Measurements from ENCODE around the gene SEC24D.

Gene SEC24D

GRCh38 chr4:118825799-118826198, 10.1 kb downstream of the SEC24D start:
- no peak for DNase-seq (ENCODE audit: low read depth)
- no peak overlapping the region for H3K4me3 ChIP-seq (ENCODE audit: control insufficient read depth, low read depth, low read length)
- TF ChIP-seq CTCF (IDR thresholded peaks at IDR 0.05; ENCODE audit: control insufficient read depth, insufficient read depth, low read depth, low read length, missing control alignments), result no peak

- DNase-seq (ENCODE audit: low read depth), result no peak
- no peak overlapping the region for H3K4me3 ChIP-seq (ENCODE audit: control insufficient read depth, low read depth, low read length)
- TF ChIP-seq CTCF (IDR thresholded peaks at IDR 0.05; ENCODE audit: control insufficient read depth, insufficient read depth, low read depth, low read length, missing control alignments), result no peak
Observed at GRCh38 chr4:118824141-118824540, 11.8 kb downstream of the SEC24D start.

DNA sequence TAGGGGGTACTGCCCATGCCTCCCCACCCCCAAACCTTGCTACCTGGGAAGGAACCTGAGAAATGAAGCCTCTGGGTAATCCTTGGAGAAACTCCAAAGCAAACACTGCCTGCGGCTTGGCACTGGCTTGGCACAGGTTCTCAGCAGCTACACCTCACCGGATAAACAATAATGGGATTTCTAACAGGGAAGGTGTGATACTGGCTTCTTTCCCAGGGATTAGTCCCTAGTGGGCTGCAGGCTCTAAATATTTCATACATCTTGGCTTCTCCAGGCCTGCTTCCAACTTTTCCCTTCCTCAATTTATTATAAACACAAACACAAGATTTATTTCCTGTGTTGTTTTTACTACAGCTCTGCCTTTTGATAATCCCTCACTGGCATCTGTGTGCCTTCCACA, 12.5 kb downstream of the SEC24D start:
- TF ChIP-seq CTCF (IDR thresholded peaks at IDR 0.05; ENCODE audit: control insufficient read depth, insufficient read depth, low read depth, low read length, missing control alignments), result no peak
- H3K4me3 ChIP-seq (ENCODE audit: control insufficient read depth, low read depth, low read length), result no peak overlapping the region
- DNase-seq (ENCODE audit: low read depth), result no peak

GRCh38 chr4:118821590-118822293, 14.2 kb downstream of the SEC24D start:
- no peak overlapping the region for H3K4me3 ChIP-seq (ENCODE audit: control insufficient read depth, low read depth, low read length)
- no peak for DNase-seq (ENCODE audit: low read depth)
- no peak for TF ChIP-seq CTCF (IDR thresholded peaks at IDR 0.05; ENCODE audit: control insufficient read depth, insufficient read depth, low read depth, low read length, missing control alignments)

DNA sequence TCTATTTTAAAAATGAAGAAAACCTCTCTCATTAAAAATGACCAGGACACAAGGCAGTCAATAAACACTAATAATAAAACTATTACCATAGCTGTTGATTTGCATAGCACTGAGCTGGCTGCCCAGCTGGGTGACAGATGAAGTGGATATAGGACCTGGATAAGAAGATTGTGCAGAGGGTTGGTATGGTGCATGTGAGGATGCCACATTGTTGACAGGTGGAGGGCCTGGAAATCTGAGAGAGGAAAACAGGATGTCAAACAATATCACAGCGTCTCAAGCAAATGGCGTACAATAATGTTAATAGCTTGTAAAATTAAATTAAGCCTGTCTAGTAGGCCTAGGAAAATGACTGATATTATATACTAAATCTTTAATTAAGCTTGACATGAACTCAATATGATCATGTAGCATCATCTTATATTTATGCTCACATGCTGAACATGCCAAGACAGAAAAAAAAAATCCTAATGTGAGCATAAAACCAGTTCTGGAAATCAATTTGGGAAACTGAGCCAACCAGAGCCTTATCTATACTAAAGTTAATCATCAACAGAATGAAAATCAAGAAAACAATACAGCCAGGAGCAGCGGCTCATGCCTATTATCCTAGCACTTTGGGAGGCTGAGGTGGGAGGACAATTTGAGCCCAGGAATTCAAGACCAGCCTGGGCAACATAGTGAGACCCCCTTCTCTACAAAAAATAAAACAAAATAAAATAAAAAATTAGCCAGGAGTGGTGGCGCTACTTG, 18.6 kb downstream of the SEC24D start:
- no peak overlapping the region for H3K4me3 ChIP-seq (ENCODE audit: control insufficient read depth, low read depth, low read length)
- no peak for TF ChIP-seq CTCF (IDR thresholded peaks at IDR 0.05; ENCODE audit: control insufficient read depth, insufficient read depth, low read depth, low read length, missing control alignments)
- no peak for DNase-seq (ENCODE audit: low read depth)

- no peak overlapping the region for H3K4me3 ChIP-seq (ENCODE audit: control insufficient read depth, low read depth, low read length)
- no peak for TF ChIP-seq CTCF (IDR thresholded peaks at IDR 0.05; ENCODE audit: control insufficient read depth, insufficient read depth, low read depth, low read length, missing control alignments)
- DNase-seq (ENCODE audit: low read depth), result no peak
Observed at GRCh38 chr4:118816538-118817177, 19.3 kb downstream of the SEC24D start.
